Lung (tissue), 5 donors: ENCODE data around the gene MFSD2B. TPM values are rescaled to one million over a fixed set of nuclear protein-coding genes. Genes with fewer than 3 reads are reported as not detected.

Source experiments
- polyA plus RNA-seq, 2 donors: library from polyadenylated mRNA; stranded (reverse); fragments of 200-250 nt; gene quantifications; one replicate each; pipeline ENCODE4 v1.2.1, GENCODE V29; 2013
- small RNA-seq: library from RNA; depleted of rRNA; stranded (forward); fragments of <200 nt; gene quantifications from one replicate; pipeline ENCODE3, GENCODE V24; 2014; ENCODE audit warnings: low replicate concordance
- total RNA-seq, 2 donors: library from RNA; depleted of rRNA in 1 of 2; stranded (reverse); fragments of >200 nt in 1 of 2; gene quantifications; one replicate each; pipeline ENCODE4 v1.2.1, GENCODE V29; 2014 to 2021
- donor health status: Bipolar disorder and iron deficiency.
- donor health status: healthy.
- donor health status: DM: yes; HTN: yes; CAD: no.

MFSD2B gene
- total and polyA plus RNA-seq, 4 donors, result 0.18 to 2.3 (median 0.74) TPM

Small RNA genes lying within 50 kb of the gene (small RNA-seq; reads per million reads assigned to genes)
- gene RN7SL610P (not detected), gene RNU6-370P (not detected)

Other genes starting within 250 kb of the MFSD2B start
- gene ATAD2B, start 83.0 kb upstream of the MFSD2B start, total RNA-seq, result 10 to 100 TPM; 29.5 to 77.3 TPM
- gene ATAD2B, start 83.0 kb upstream of the MFSD2B start, polyA plus RNA-seq, result 1 to 10 TPM; 4.1 to 4.5 TPM
- 10 to 100 TPM; 10.2 to 23.3 TPM for gene UBXN2A, start 69.6 kb upstream of the MFSD2B start, total RNA-seq
- gene UBXN2A, start 69.6 kb upstream of the MFSD2B start, polyA plus RNA-seq, result 1 to 10 TPM; 4.7 to 6.0 TPM
- gene WDCP, start 37.3 kb downstream of the MFSD2B start, total RNA-seq, result 1 to 10 TPM; 9.0 to 9.1 TPM
- gene WDCP, start 37.3 kb downstream of the MFSD2B start, polyA plus RNA-seq, result 1 to 10 TPM; 2.1 to 3.2 TPM
- gene FKBP1B, start 39.7 kb downstream of the MFSD2B start, total RNA-seq, result 10 to 100 TPM; 10.5 to 13.6 TPM
- 10 to 100 TPM; 13.0 to 19.0 TPM for gene FKBP1B, start 39.7 kb downstream of the MFSD2B start, polyA plus RNA-seq
- 100 to 1,000 TPM in 1 of 2 donors, 10 to 100 TPM in 1; 56.1 to 148 TPM for gene SF3B6, start 66.2 kb downstream of the MFSD2B start, total RNA-seq
- gene SF3B6, start 66.2 kb downstream of the MFSD2B start, polyA plus RNA-seq, result 100 to 1,000 TPM in 1 of 2 donors, 10 to 100 TPM in 1; 97.4 to 124 TPM
- gene TP53I3, start 74.7 kb downstream of the MFSD2B start, total RNA-seq, result 10 to 100 TPM; 35.7 to 56.3 TPM
- 10 to 100 TPM; 49.5 to 63.8 TPM for gene TP53I3, start 74.7 kb downstream of the MFSD2B start, polyA plus RNA-seq
- 1 to 10 TPM in 1 of 2 donors, under 1 TPM in 1; 0.49 to 1.9 TPM for gene PFN4, start 113.2 kb downstream of the MFSD2B start, total RNA-seq
- under 1 TPM; 0.66 to 0.98 TPM for gene PFN4, start 113.2 kb downstream of the MFSD2B start, polyA plus RNA-seq
- gene FAM228B, start 113.4 kb downstream of the MFSD2B start, total RNA-seq, result 10 to 100 TPM; 20.7 to 35.4 TPM
- gene FAM228B, start 113.4 kb downstream of the MFSD2B start, polyA plus RNA-seq, result 10 to 100 TPM in 1 of 2 donors, 1 to 10 TPM in 1; 5.0 to 23.3 TPM
- 1 to 10 TPM in 1 of 2 donors, under 1 TPM in 1; 0.80 to 3.9 TPM for gene FAM228A, start 165.0 kb downstream of the MFSD2B start, total RNA-seq
- gene FAM228A, start 165.0 kb downstream of the MFSD2B start, polyA plus RNA-seq, result 1 to 10 TPM in 1 of 2 donors, under 1 TPM in 1; 0.46 to 1.8 TPM